Endothelial cell of umbilical vein (primary cell): ENCODE data around the gene TRPC4AP. TPM values are rescaled to one million over a fixed set of nuclear protein-coding genes. Genes with fewer than 3 reads are reported as not detected.

Experiments
- BruUV-seq: library from RNA; stranded (reverse); fragments of 400-500 nt; replicated peaks from 2 replicates; lab custom pipeline; 2021; lab: Mats Ljungman, UMichigan
- CTCF ChIA-PET: fragments of 300-600, 350-600 bp; sonication (Branson Sonifier 250); formaldehyde crosslinking; loops from one replicate; lab custom pipeline; 2021; ENCODE audit warnings: antibody characterized with exemption, inconsistent platforms; lab: Charles Lee
- POLR2A ChIA-PET: fragments of 300-600, 350-600 bp; sonication (Branson Sonifier 250); formaldehyde crosslinking; loops from one replicate; lab custom pipeline; 2021; ENCODE audit warnings: antibody characterized with exemption, inconsistent platforms; lab: Charles Lee
- DNase-seq: peaks from one replicate; pipeline ENCODE4 v3.0.0-alpha.2; 2011; ENCODE audit warnings: low read depth, low spot score
- FAIRE-seq: peaks from 2 replicates; lab custom pipeline; 2011; peaks lifted over from hg19 to GRCh38; lab: Jason Lieb, UNC
- H2AFZ ChIP-seq: 2 replicates; pipeline ENCODE4 v1.6.0; 2012; ENCODE audit warnings: low read depth, low read length, control low read depth, inconsistent platforms
- H3K27ac ChIP-seq: 2 replicates; pipeline ENCODE4 v1.5.1; 2011; ENCODE audit warnings: low read depth, mild to moderate bottlenecking, control low read depth, low read length, moderate library complexity; ENCODE audit not compliant: insufficient read depth
- H3K27me3 ChIP-seq, 2 experiments: 2 replicates each; pipeline versions ENCODE4 v1.6.0 to v1.6.1; 2011; ENCODE audit warnings: low read length in 2 of 2, mixed read lengths in 1 of 2; ENCODE audit not compliant: control insufficient read depth in 2 of 2, insufficient read depth in 2 of 2
- H3K36me3 ChIP-seq, 2 experiments: 2 replicates in 1 of 2; 3 replicates in 1 of 2; pipeline ENCODE4 v1.5.1; 2011; ENCODE audit warnings: low read length in 2 of 2, mild to moderate bottlenecking in 1 of 2, moderate library complexity in 1 of 2; ENCODE audit not compliant: control insufficient read depth in 2 of 2, insufficient read depth in 2 of 2; ENCODE audit errors: extremely low read depth in 1 of 2
- H3K4me1 ChIP-seq: 3 replicates; pipeline ENCODE4 v1.5.1; 2011; ENCODE audit warnings: mild to moderate bottlenecking, low read length; ENCODE audit not compliant: control insufficient read depth, insufficient read depth; ENCODE audit errors: extremely low read depth
- H3K4me2 ChIP-seq: 2 replicates; pipeline ENCODE4 v1.6.1; 2011; ENCODE audit warnings: low read length, control low read depth, mixed read lengths; ENCODE audit not compliant: insufficient read depth
- H3K4me3 ChIP-seq, 3 experiments: fragments of 200-600 bp in 1 of 3; sonication (generic), shearing (Covaris generic) in 1 of 3; replicated peaks in 1 of 3; 2 replicates each; pipeline ENCODE4 v1.5.1; 2011 to 2016; ENCODE audit warnings: control low read depth in 3 of 3, low read length in 3 of 3, mild to moderate bottlenecking in 2 of 3, inconsistent platforms in 1 of 3, low read depth in 1 of 3, moderate library complexity in 1 of 3; ENCODE audit not compliant: insufficient read depth in 1 of 3
- H3K79me2 ChIP-seq: 2 replicates; pipeline ENCODE4 v1.6.0; 2012; ENCODE audit warnings: low read length, inconsistent platforms; ENCODE audit not compliant: control insufficient read depth, insufficient read depth
- H3K9ac ChIP-seq: replicated peaks from 2 replicates; pipeline ENCODE3; 2011; ENCODE audit warnings: low read length, control low read depth; ENCODE audit not compliant: insufficient read depth; ENCODE audit errors: extremely low read depth
- H3K9me1 ChIP-seq: replicated peaks from 3 replicates; pipeline ENCODE4 v1.6.0; 2011; ENCODE audit warnings: mild to moderate bottlenecking, low read length; ENCODE audit not compliant: control insufficient read depth, insufficient read depth; ENCODE audit errors: extremely low read depth
- H3K9me3 ChIP-seq: replicated peaks from 2 replicates; pipeline ENCODE4 v1.5.1; 2012; ENCODE audit warnings: low read length, inconsistent platforms; ENCODE audit not compliant: control insufficient read depth, insufficient read depth
- H4K20me1 ChIP-seq: replicated peaks from 2 replicates; pipeline ENCODE3; 2011; ENCODE audit warnings: mild to moderate bottlenecking, low read length; ENCODE audit not compliant: control insufficient read depth, insufficient read depth; ENCODE audit errors: extremely low read depth
- EZH2 ChIP-seq: IDR thresholded peaks from 2 replicates; pipeline ENCODE4 v1.6.1; 2012; ENCODE audit warnings: borderline replicate concordance, low read depth, mild to moderate bottlenecking, moderate library complexity, low read length, inconsistent platforms; ENCODE audit not compliant: severe bottlenecking
- FOS ChIP-seq: IDR thresholded peaks from 2 replicates; pipeline ENCODE4 v1.6.1; 2011; ENCODE audit warnings: mild to moderate bottlenecking, low read length, moderate library complexity, borderline replicate concordance; ENCODE audit not compliant: insufficient read depth
- GATA2 ChIP-seq: IDR thresholded peaks from 2 replicates; pipeline ENCODE4 v1.7.0; 2011; ENCODE audit warnings: low read depth, mild to moderate bottlenecking, moderate library complexity, mixed read lengths, low read length; ENCODE audit not compliant: insufficient read length, insufficient read depth
- JUN ChIP-seq: IDR thresholded peaks from 2 replicates; pipeline ENCODE4 v1.6.1; 2011; ENCODE audit warnings: borderline replicate concordance, low read depth; ENCODE audit not compliant: insufficient read length, insufficient read depth
- MYC ChIP-seq: IDR thresholded peaks from one replicate; pipeline ENCODE4 v1.6.1; 2011; ENCODE audit warnings: mild to moderate bottlenecking, low read depth, low read length
- POLR2A ChIP-seq: IDR thresholded peaks from 2 replicates; pipeline ENCODE4 v1.6.1; 2012; ENCODE audit warnings: low read depth, mild to moderate bottlenecking, control low read depth, low read length
- POLR2AphosphoS5 ChIP-seq: IDR thresholded peaks from 2 replicates; pipeline ENCODE4 v1.6.1; 2012; ENCODE audit warnings: low read depth, mild to moderate bottlenecking, control low read depth, low read length, moderate library complexity; ENCODE audit not compliant: insufficient read depth
- dilution Hi-C: fragments of 300-500 bp; cut with MboI; formaldehyde crosslinking; loops from one replicate; pipeline ENCODE4 v1.15.0; 2019; ENCODE audit warnings: low sequenced_read_pairs; ENCODE audit not compliant: extremely low pct_ligation_motif_present
- intact Hi-C: fragments of 100-400 bp; cut with micrococcal nuclease; formaldehyde crosslinking; loops from one replicate; pipeline ENCODE4 v1.10.0; 2022
- polyA plus RNA-seq, 4 experiments: library from polyadenylated mRNA; depleted of rRNA in 3 of 4; stranded (reverse) in 3 of 4; unstranded in 1 of 4; fragments of >200 nt; gene quantifications; 2 replicates each; pipeline versions ENCODE4 v1.2.1 to v1.2.3, GENCODE V29; 2011 to 2012; ENCODE audit warnings: missing spikeins in 1 of 4
- total RNA-seq: library from RNA; stranded (reverse); gene quantifications from 2 replicates; pipeline ENCODE4 v1.2.3, GENCODE V29; 2021
- TF ChIP-seq, protein P1 (sequence below): IDR thresholded peaks from 2 replicates; pipeline ENCODE4 v1.6.1; 2011; ENCODE audit not compliant: insufficient read depth, insufficient read length
- TF ChIP-seq, protein P2 (sequence below), 2 donors: IDR thresholded peaks; 1 replicate in 1 of 2; 2 replicates in 1 of 2; pipeline ENCODE4 v1.5.1; 2011; ENCODE audit warnings: low read length in 2 of 2, mild to moderate bottlenecking in 2 of 2, moderate library complexity in 2 of 2, control low read depth in 1 of 2, inconsistent platforms in 1 of 2, low read depth in 1 of 2; ENCODE audit not compliant: insufficient read depth in 1 of 2; ENCODE audit errors: extremely low read depth in 1 of 2

The TRPC4AP gene
- total and polyA plus RNA-seq, 2 donors (not counting 3 experiments of a cell fraction or from before 2014, with no cell fraction given) = 89.0 to 103 TPM

DNA sequence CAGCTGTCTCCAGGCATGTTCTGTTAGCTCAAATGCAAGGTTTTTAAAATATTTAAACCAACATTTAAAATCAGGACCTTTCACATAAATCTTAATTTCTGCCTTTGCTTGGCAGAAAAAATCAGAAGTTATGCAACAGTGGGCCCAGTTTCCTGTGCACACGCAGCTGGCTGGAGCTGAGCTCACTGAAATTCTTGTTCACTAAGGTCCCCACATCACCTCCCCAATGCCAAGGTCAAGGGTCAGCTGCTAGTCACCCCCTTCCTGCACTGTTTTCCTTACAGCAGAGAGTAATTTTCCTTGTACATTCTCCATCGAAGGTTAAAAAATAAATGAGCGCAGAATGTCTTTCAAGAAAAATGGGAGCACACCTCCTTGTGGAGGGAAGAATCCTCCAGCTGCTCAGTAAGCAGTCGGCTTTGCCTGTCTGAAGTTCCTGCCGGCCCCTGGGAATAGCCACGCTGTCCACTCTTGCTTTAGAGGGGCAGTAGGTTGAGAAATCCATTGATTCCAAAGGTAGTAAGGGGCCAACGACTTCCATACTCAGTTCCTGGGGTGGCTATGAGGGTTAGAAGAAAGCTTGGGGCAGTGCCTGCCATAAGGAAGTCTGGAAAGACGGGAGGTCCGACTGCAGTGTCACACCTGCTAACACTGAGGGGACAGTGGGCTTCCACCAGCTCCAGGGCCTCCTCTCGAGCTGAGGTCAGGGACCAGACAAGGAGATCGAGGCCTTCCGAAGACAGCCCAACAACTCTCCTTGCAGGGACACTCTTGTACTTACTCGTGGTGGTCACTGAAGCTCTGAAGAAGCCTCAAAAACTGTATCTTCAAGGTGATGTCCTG, 80.2 kb downstream of the TRPC4AP start:
- POLR2A ChIA-PET = no interaction called here

More for the DNA sequence above, 80.2 kb downstream of the TRPC4AP start:
- FAIRE-seq (no peak), DNase-seq (no peak)
- Histone ChIP-seq H4K20me1 (no peaks in the 10 kb centered on the region), H3K4me2 (no peak overlapping the region), H3K27me3 (no peaks in the 10 kb centered on the region), H2AFZ (no peak overlapping the region), H3K9me1 (no peaks in the 10 kb centered on the region), H3K27ac (no peak overlapping the region), H3K36me3 (peaks cover 17 to 61% of the 10 kb centered on the region in 2 experiments), H3K4me3 (no peak overlapping the region), H3K9ac (no peak overlapping the region), H3K79me2 (no peaks in the 10 kb centered on the region), H3K4me1 (no peaks in the 10 kb centered on the region), H3K9me3 (no peaks in the 10 kb centered on the region)
- CTCF ChIA-PET = interaction anchor here (0.6 to 0.8 kb wide), 2 partner anchors 138 to 1074 kb away, joined by 3 to 4 read pairs; no protein-coding TSS in a partner anchor
- intact Hi-C loops (no loop called here), dilution Hi-C loops (no loop called here)
- no TSS peak for BruUV-seq
- TF ChIP-seq, protein P1, sequence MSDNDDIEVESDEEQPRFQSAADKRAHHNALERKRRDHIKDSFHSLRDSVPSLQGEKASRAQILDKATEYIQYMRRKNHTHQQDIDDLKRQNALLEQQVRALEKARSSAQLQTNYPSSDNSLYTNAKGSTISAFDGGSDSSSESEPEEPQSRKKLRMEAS = no peak
- TF ChIP-seq, protein P2, sequence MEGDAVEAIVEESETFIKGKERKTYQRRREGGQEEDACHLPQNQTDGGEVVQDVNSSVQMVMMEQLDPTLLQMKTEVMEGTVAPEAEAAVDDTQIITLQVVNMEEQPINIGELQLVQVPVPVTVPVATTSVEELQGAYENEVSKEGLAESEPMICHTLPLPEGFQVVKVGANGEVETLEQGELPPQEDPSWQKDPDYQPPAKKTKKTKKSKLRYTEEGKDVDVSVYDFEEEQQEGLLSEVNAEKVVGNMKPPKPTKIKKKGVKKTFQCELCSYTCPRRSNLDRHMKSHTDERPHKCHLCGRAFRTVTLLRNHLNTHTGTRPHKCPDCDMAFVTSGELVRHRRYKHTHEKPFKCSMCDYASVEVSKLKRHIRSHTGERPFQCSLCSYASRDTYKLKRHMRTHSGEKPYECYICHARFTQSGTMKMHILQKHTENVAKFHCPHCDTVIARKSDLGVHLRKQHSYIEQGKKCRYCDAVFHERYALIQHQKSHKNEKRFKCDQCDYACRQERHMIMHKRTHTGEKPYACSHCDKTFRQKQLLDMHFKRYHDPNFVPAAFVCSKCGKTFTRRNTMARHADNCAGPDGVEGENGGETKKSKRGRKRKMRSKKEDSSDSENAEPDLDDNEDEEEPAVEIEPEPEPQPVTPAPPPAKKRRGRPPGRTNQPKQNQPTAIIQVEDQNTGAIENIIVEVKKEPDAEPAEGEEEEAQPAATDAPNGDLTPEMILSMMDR (IDR thresholded peaks at IDR 0.05; ENCODE audit: extremely low read depth in 1 of 2, insufficient read depth in 1 of 2, low read depth in 1 of 2, low read length in 2 of 2) = no peak
- no peak for TF ChIP-seq EZH2
- no peak for TF ChIP-seq MYC
- TF ChIP-seq GATA2 = no peak
- no peak for TF ChIP-seq JUN
- no peak for TF ChIP-seq FOS
- no peak for TF ChIP-seq POLR2AphosphoS5
- no peak for TF ChIP-seq POLR2A
